Measurements from ENCODE around the gene TANK. TPM values are rescaled to one million over a fixed set of nuclear protein-coding genes. Genes with fewer than 3 reads are reported as not detected.

TANK gene
- total and polyA plus RNA-seq, 4 donors: 17.2 to 62.1 (median 42.3) TPM

- no peak overlapping the region for H3K27ac ChIP-seq (ENCODE audit: low read depth in 1 of 2, low read length in 2 of 2)
- 86% methylated on average over 47 of the region's 47 CpGs for WGBS
- no peaks in the 10 kb centered on the region for H3K9me3 ChIP-seq (ENCODE audit: control insufficient read depth in 4 of 4, low read length in 3 of 4)
- H3K4me3 ChIP-seq (ENCODE audit: low read depth in 1 of 3, low read length in 3 of 3): peak overlapping the region in 2 of 3 donors; percentile 67 to 78
- DNase-seq (ENCODE audit: low spot score): no peak
- H3K27me3 ChIP-seq (ENCODE audit: control insufficient read depth in 4 of 4, insufficient read depth in 4 of 4, low read length in 3 of 4): no peaks in the 10 kb centered on the region
- TF ChIP-seq MAX (IDR thresholded peaks at IDR 0.05) (no peak), RAD21 (IDR thresholded peaks at IDR 0.05) (no peak)
- no peaks in the 10 kb centered on the region for H3K36me3 ChIP-seq (ENCODE audit: control insufficient read depth in 4 of 4, insufficient read depth in 3 of 4, low read depth in 1 of 4, low read length in 3 of 4)
- H3K9ac ChIP-seq (ENCODE audit: low read depth in 1 of 2, low read length in 2 of 2): no peak overlapping the region
- H3K4me1 ChIP-seq (ENCODE audit: control insufficient read depth in 4 of 4, insufficient read depth in 4 of 4, low read length in 3 of 4): peaks cover 4 to 19% (median 16%) of the 10 kb centered on the region in 4 donors
Observed at GRCh38 chr2:161239326-161240109, 79.3 kb downstream of the TANK start.

- H3K4me3 ChIP-seq (ENCODE audit: low read depth in 1 of 3, low read length in 3 of 3): no peak overlapping the region
- no peak overlapping the region for H3K27ac ChIP-seq (ENCODE audit: low read depth in 1 of 2, low read length in 2 of 2)
- no peak overlapping the region for H3K9ac ChIP-seq (ENCODE audit: low read depth in 1 of 2, low read length in 2 of 2)
- H3K9me3 ChIP-seq (ENCODE audit: control insufficient read depth in 4 of 4, low read length in 3 of 4): no peaks in the 10 kb centered on the region
- TF ChIP-seq MAX (IDR thresholded peaks at IDR 0.05): no peak
- TF ChIP-seq FOXA2 (IDR thresholded peaks at IDR 0.05): no peak
- no peak for TF ChIP-seq YY1 (IDR thresholded peaks at IDR 0.05)
- WGBS: 31% methylated on average over 1 of the region's 1 CpG
- peaks cover 4 to 22% (median 17%) of the 10 kb centered on the region in 4 donors for H3K4me1 ChIP-seq (ENCODE audit: control insufficient read depth in 4 of 4, insufficient read depth in 4 of 4, low read length in 3 of 4)
- no peaks in the 10 kb centered on the region for H3K27me3 ChIP-seq (ENCODE audit: control insufficient read depth in 4 of 4, insufficient read depth in 4 of 4, low read length in 3 of 4)
- DNase-seq (ENCODE audit: low spot score): no peak
- no peaks in the 10 kb centered on the region for H3K36me3 ChIP-seq (ENCODE audit: control insufficient read depth in 4 of 4, insufficient read depth in 3 of 4, low read depth in 1 of 4, low read length in 3 of 4)
Observed at GRCh38 chr2:161241894-161242293, 81.7 kb downstream of the TANK start.

GRCh38 chr2:161243312-161243711 lies 83.1 kb downstream of the TANK start:
- Histone ChIP-seq H3K27me3 (ENCODE audit: control insufficient read depth in 4 of 4, insufficient read depth in 4 of 4, low read length in 3 of 4) (no peaks in the 10 kb centered on the region), H3K36me3 (ENCODE audit: control insufficient read depth in 4 of 4, insufficient read depth in 3 of 4, low read depth in 1 of 4, low read length in 3 of 4) (no peaks in the 10 kb centered on the region), H3K9me3 (ENCODE audit: control insufficient read depth in 4 of 4, low read length in 3 of 4) (no peaks in the 10 kb centered on the region), H3K4me1 (ENCODE audit: control insufficient read depth in 4 of 4, insufficient read depth in 4 of 4, low read length in 3 of 4) (peaks cover 3 to 8% (median 4%) of the 10 kb centered on the region in 4 donors), H3K4me3 (ENCODE audit: low read depth in 1 of 3, low read length in 3 of 3) (no peak overlapping the region), H3K9ac (ENCODE audit: low read depth in 1 of 2, low read length in 2 of 2) (no peak overlapping the region), H3K27ac (ENCODE audit: low read depth in 1 of 2, low read length in 2 of 2) (no peak overlapping the region)
- no peak for TF ChIP-seq MAX (IDR thresholded peaks at IDR 0.05)
- no peak for TF ChIP-seq RXRA (IDR thresholded peaks at IDR 0.05)
- TF ChIP-seq NR2F2 (IDR thresholded peaks at IDR 0.05): no peak
- TF ChIP-seq ZBTB33 (IDR thresholded peaks at IDR 0.05): no peak
- no peak for TF ChIP-seq FOXA2 (IDR thresholded peaks at IDR 0.05)
- TF ChIP-seq HNF4G (IDR thresholded peaks at IDR 0.05): no peak
- no peak for TF ChIP-seq JUND (IDR thresholded peaks at IDR 0.05)
- TF ChIP-seq FOXA1 (IDR thresholded peaks at IDR 0.05): no peak
- TF ChIP-seq EGR1 (IDR thresholded peaks at IDR 0.05; ENCODE audit: low read depth in 2 of 2): no peak
- no peak for TF ChIP-seq ATF3 (IDR thresholded peaks at IDR 0.05)
- TF ChIP-seq SP1 (IDR thresholded peaks at IDR 0.05): no peak
- WGBS: 80% methylated on average over 3 of the region's 3 CpGs
- no peak for DNase-seq (ENCODE audit: low spot score)
